ENCODE results near the gene SNCG. TPM values are rescaled to one million over a fixed set of nuclear protein-coding genes. Genes with fewer than 3 reads are reported as not detected.
"Not testable (repeated sequence)": the region's sequence is repeated elsewhere in the genome, so short reads cannot be mapped to it uniquely, and the experiment has no call there.

SNCG gene
- total and polyA plus RNA-seq, 2 of the 8 experiments (the other 6 are each of a cell fraction or from before 2014, with no cell fraction given): 4.4 to 12.2 TPM

DNA sequence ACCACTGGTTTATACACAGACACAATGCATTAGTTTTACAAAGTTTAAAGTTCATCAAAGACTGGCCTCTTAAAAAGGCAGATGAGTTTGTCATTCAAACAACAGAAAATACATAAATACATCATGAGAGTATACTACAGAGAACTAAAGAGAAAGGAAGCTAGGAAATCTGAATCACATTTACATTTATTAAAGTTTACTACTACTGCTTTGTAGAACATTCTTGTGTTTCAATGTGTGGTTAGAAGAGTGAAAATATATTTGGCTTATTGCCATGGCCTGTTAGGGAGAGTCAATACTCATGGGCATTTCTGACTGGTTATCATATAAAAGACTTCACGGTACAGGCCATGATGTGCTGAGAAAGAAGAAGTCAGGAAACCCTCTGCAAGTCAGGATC, 48.7 kb downstream of the SNCG start:
- H2AFZ ChIP-seq (ENCODE audit: low read length); H4K8ac ChIP-seq (ENCODE audit: extremely low read depth, insufficient read depth, low read length); H2BK15ac ChIP-seq (ENCODE audit: low read length); H3K9ac ChIP-seq (replicated peaks in 1 of 4; ENCODE audit: extremely low read depth in 1 of 4, low read depth in 3 of 4, low read length in 3 of 4); H3K27ac ChIP-seq (ENCODE audit: low read depth, low read length); H3K4me2 ChIP-seq (ENCODE audit: insufficient read depth in 1 of 2, low read depth in 2 of 2, low read length in 2 of 2); FAIRE-seq; H3K4me1 ChIP-seq (replicated peaks in 1 of 4; ENCODE audit: control insufficient read depth in 3 of 4, insufficient read depth in 4 of 4, low read length in 3 of 4); H3K14ac ChIP-seq (ENCODE audit: insufficient read length); H3K4me3 ChIP-seq (ENCODE audit: extremely low read depth in 1 of 4, insufficient read depth in 2 of 4, low read depth in 3 of 4, low read length in 4 of 4); H3K27me3 ChIP-seq (replicated peaks in 1 of 4; ENCODE audit: control insufficient read depth in 3 of 4, extremely low read depth in 1 of 4, insufficient read depth in 3 of 4, low read length in 3 of 4); DNase-seq (ENCODE audit: low read depth in 1 of 2, low spot score in 2 of 2); H2AK5ac ChIP-seq (ENCODE audit: low read depth, low read length); H3K4ac ChIP-seq (replicated peaks; ENCODE audit: insufficient read length, low read depth, low read length); H3K9me3 ChIP-seq (ENCODE audit: insufficient read depth in 2 of 2, low read depth in 1 of 2, low read length in 1 of 2); CTCF ChIA-PET (ENCODE audit: partially characterized antibody); H4K5ac ChIP-seq (ENCODE audit: insufficient read length, low read depth, low read length); H3K79me2 ChIP-seq (ENCODE audit: control insufficient read depth in 1 of 2, insufficient read depth in 2 of 2, low read length in 2 of 2); POLR2A ChIA-PET (ENCODE audit: partially characterized antibody); H4K20me1 ChIP-seq (replicated peaks in 1 of 2; ENCODE audit: control insufficient read depth in 1 of 2, insufficient read depth in 2 of 2, low read length in 2 of 2); H2BK120ac ChIP-seq (replicated peaks; ENCODE audit: low read depth, low read length); H3K79me1 ChIP-seq (ENCODE audit: low read depth, low read length); H3K23ac ChIP-seq (ENCODE audit: insufficient read length); H3K23me2 ChIP-seq (ENCODE audit: low read depth, low read length); H2BK20ac ChIP-seq (ENCODE audit: low read length); H3K56ac ChIP-seq (replicated peaks; ENCODE audit: insufficient read length, low read depth, low read length); H3K36me3 ChIP-seq (ENCODE audit: control insufficient read depth in 2 of 4, insufficient read depth in 4 of 4, low read length in 3 of 4); H3K18ac ChIP-seq (ENCODE audit: extremely low read depth, low read length); H2BK5ac ChIP-seq (ENCODE audit: low read depth, low read length); H4K91ac ChIP-seq (replicated peaks; ENCODE audit: insufficient read length, low read length); H2BK12ac ChIP-seq (ENCODE audit: low read depth, low read length): not testable (repeated sequence)
- WGBS, 2 experiments (ENCODE audit: extremely low coverage in 1 of 2, insufficient coverage in 1 of 2, insufficient read length in 1 of 2, insufficient replicate concordance in 2 of 2, low coverage in 1 of 2, low lambda C conversion rate in 2 of 2, missing lambda C conversion rate in 1 of 2): 100% methylated on average over 1 of the region's 1 CpG; no CpG with 5 or more reads in 1 of the 2 experiments

DNA sequence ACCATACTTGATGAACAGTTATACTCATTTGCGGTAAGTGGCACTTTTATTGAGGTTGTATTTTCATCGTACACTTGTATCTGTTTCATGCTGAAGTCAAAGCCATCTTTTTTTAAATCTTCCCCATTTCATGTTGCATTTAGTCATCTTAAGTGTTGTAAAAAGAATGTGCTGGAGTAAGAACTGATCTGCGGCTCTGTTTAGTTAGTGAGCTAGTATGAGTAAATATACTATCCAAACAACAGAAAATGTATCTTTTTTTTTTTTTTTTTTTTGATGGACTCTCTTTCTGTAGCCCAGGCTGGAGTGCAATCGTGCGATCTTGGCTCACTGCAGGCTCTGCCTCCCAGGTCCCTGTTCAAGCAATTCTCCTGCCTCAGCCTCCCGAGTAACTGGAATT, 49.3 kb downstream of the SNCG start:
- H3K23me2 ChIP-seq (ENCODE audit: low read depth, low read length); H4K5ac ChIP-seq (ENCODE audit: insufficient read length, low read depth, low read length); H3K36me3 ChIP-seq (ENCODE audit: control insufficient read depth in 2 of 4, insufficient read depth in 4 of 4, low read length in 3 of 4); H2BK12ac ChIP-seq (ENCODE audit: low read depth, low read length); H3K4me3 ChIP-seq (ENCODE audit: extremely low read depth in 1 of 4, insufficient read depth in 2 of 4, low read depth in 3 of 4, low read length in 4 of 4); H2BK20ac ChIP-seq (ENCODE audit: low read length); POLR2A ChIA-PET (ENCODE audit: partially characterized antibody); H3K18ac ChIP-seq (ENCODE audit: extremely low read depth, low read length); H3K4me1 ChIP-seq (replicated peaks in 1 of 4; ENCODE audit: control insufficient read depth in 3 of 4, insufficient read depth in 4 of 4, low read length in 3 of 4); H3K79me2 ChIP-seq (ENCODE audit: control insufficient read depth in 1 of 2, insufficient read depth in 2 of 2, low read length in 2 of 2); H3K27ac ChIP-seq (ENCODE audit: low read depth, low read length); H2BK15ac ChIP-seq (ENCODE audit: low read length); H2AFZ ChIP-seq (ENCODE audit: low read length); H3K9me3 ChIP-seq (ENCODE audit: insufficient read depth in 2 of 2, low read depth in 1 of 2, low read length in 1 of 2); H3K56ac ChIP-seq (replicated peaks; ENCODE audit: insufficient read length, low read depth, low read length); H2AK5ac ChIP-seq (ENCODE audit: low read depth, low read length); H2BK120ac ChIP-seq (replicated peaks; ENCODE audit: low read depth, low read length); H3K4ac ChIP-seq (replicated peaks; ENCODE audit: insufficient read length, low read depth, low read length); CTCF ChIA-PET (ENCODE audit: partially characterized antibody); H3K14ac ChIP-seq (ENCODE audit: insufficient read length); H3K9ac ChIP-seq (replicated peaks in 1 of 4; ENCODE audit: extremely low read depth in 1 of 4, low read depth in 3 of 4, low read length in 3 of 4); H4K8ac ChIP-seq (ENCODE audit: extremely low read depth, insufficient read depth, low read length); DNase-seq (ENCODE audit: low read depth in 1 of 2, low spot score in 2 of 2); H3K4me2 ChIP-seq (ENCODE audit: insufficient read depth in 1 of 2, low read depth in 2 of 2, low read length in 2 of 2); H4K20me1 ChIP-seq (replicated peaks in 1 of 2; ENCODE audit: control insufficient read depth in 1 of 2, insufficient read depth in 2 of 2, low read length in 2 of 2); H4K91ac ChIP-seq (replicated peaks; ENCODE audit: insufficient read length, low read length); H2BK5ac ChIP-seq (ENCODE audit: low read depth, low read length); H3K23ac ChIP-seq (ENCODE audit: insufficient read length); H3K79me1 ChIP-seq (ENCODE audit: low read depth, low read length); FAIRE-seq; H3K27me3 ChIP-seq (replicated peaks in 1 of 4; ENCODE audit: control insufficient read depth in 3 of 4, extremely low read depth in 1 of 4, insufficient read depth in 3 of 4, low read length in 3 of 4): not testable (repeated sequence)
- WGBS, 2 experiments (ENCODE audit: extremely low coverage in 1 of 2, insufficient coverage in 1 of 2, insufficient read length in 1 of 2, insufficient replicate concordance in 2 of 2, low coverage in 1 of 2, low lambda C conversion rate in 2 of 2, missing lambda C conversion rate in 1 of 2): 92% methylated on average over 3 of the region's 6 CpGs; no CpG with 5 or more reads in 1 of the 2 experiments

All from H1 (cell line).